Adipocyte (in vitro differentiated cells): ENCODE measurements around the gene TPM2.
A peak's percentile ranks its signal among the peaks of the same experiment; 100 is the strongest.

Experiments used
- DNase-seq: peaks from one replicate; pipeline ENCODE4 v3.0.0-alpha.2; 2015; ENCODE audit warnings: low read depth
- H3K27me3 ChIP-seq: replicated peaks from 2 replicates; pipeline ENCODE4 v1.7.0; 2013; ENCODE audit warnings: mild to moderate bottlenecking, low read length, moderate library complexity; ENCODE audit not compliant: control insufficient read depth, insufficient read depth
- H3K36me3 ChIP-seq: 2 replicates; pipeline ENCODE4 v1.7.0; 2013; ENCODE audit warnings: low read length, mild to moderate bottlenecking, moderate library complexity; ENCODE audit not compliant: control insufficient read depth, insufficient read depth, severe bottlenecking
- H3K4me1 ChIP-seq: 2 replicates; pipeline ENCODE4 v1.7.0; 2013; ENCODE audit warnings: mild to moderate bottlenecking, low read length, moderate library complexity; ENCODE audit not compliant: control insufficient read depth, insufficient read depth
- H3K4me3 ChIP-seq: 2 replicates; pipeline ENCODE4 v1.7.0; 2013; ENCODE audit warnings: mild to moderate bottlenecking, low read length, moderate library complexity
- H3K9ac ChIP-seq: 2 replicates; pipeline ENCODE4 v1.7.0; 2013; ENCODE audit warnings: mild to moderate bottlenecking, low read length, moderate library complexity
- H3K9me3 ChIP-seq: 2 replicates; pipeline ENCODE4 v1.7.0; 2013; ENCODE audit warnings: mild to moderate bottlenecking, low read length, moderate library complexity; ENCODE audit not compliant: control insufficient read depth

The TPM2 gene

GRCh38 chr9:35669331-35670145 is 20.2 kb downstream of the TPM2 start:
- H3K9ac ChIP-seq, result no peak overlapping the region
- H3K36me3 ChIP-seq, result no peaks in the 10 kb centered on the region
- peaks cover 7% of the 10 kb centered on the region for H3K4me1 ChIP-seq
- no peaks in the 10 kb centered on the region for H3K27me3 ChIP-seq
- no peak for DNase-seq
- no peak overlapping the region for H3K4me3 ChIP-seq
- no peaks in the 10 kb centered on the region for H3K9me3 ChIP-seq

- Histone ChIP-seq H3K4me3 (no peak overlapping the region), H3K9me3 (no peaks in the 10 kb centered on the region), H3K27me3 (no peaks in the 10 kb centered on the region), H3K9ac (no peak overlapping the region), H3K4me1 (peaks cover 7% of the 10 kb centered on the region), H3K36me3 (no peaks in the 10 kb centered on the region)
- DNase-seq, result no peak
These were observed 21.8 kb downstream of the TPM2 start for GRCh38 chr9:35667939-35668338.

- Histone ChIP-seq H3K36me3 (peaks cover 4% of the 10 kb centered on the region), H3K9ac (no peak overlapping the region), H3K27me3 (no peaks in the 10 kb centered on the region), H3K4me1 (peaks cover 11% of the 10 kb centered on the region), H3K4me3 (no peak overlapping the region), H3K9me3 (no peaks in the 10 kb centered on the region)
- DNase-seq, result no peak
These were observed 23.2 kb downstream of the TPM2 start for GRCh38 chr9:35666549-35666948.

GRCh38 chr9:35666045-35666444 is 23.7 kb downstream of the TPM2 start:
- peaks cover 9% of the 10 kb centered on the region for H3K36me3 ChIP-seq
- H3K4me3 ChIP-seq, result no peak overlapping the region
- no peak overlapping the region for H3K9ac ChIP-seq

GRCh38 chr9:35665471-35665818 is 24.3 kb downstream of the TPM2 start:
- DNase-seq, result no peak
- H3K27me3 ChIP-seq, result no peaks in the 10 kb centered on the region
- peak overlapping the region; percentile 86 for H3K4me3 ChIP-seq
- peak overlapping the region; percentile 85 for H3K9ac ChIP-seq
- H3K36me3 ChIP-seq, result peaks cover 15% of the 10 kb centered on the region
- no peaks in the 10 kb centered on the region for H3K9me3 ChIP-seq
- peaks cover 23% of the 10 kb centered on the region for H3K4me1 ChIP-seq

More at GRCh38 chr9:35666045-35666444, 23.7 kb downstream of the TPM2 start:
- H3K27me3 ChIP-seq, result no peaks in the 10 kb centered on the region
- H3K4me1 ChIP-seq, result peaks cover 17% of the 10 kb centered on the region
- H3K9me3 ChIP-seq, result no peaks in the 10 kb centered on the region
- DNase-seq, result no peak

- H3K36me3 ChIP-seq, result peaks cover 20% of the 10 kb centered on the region
These were observed 24.9 kb downstream of the TPM2 start, which contains the start of gene ARHGEF39 for GRCh38 chr9:35664531-35665470. TSS of gene ARHGEF39 (minus strand) at chr9:35665195. CDS start at chr9:35665169, 26 bp downstream.

GRCh38 chr9:35662437-35662836 is 27.3 kb downstream of the TPM2 start:
- Histone ChIP-seq H3K9me3 (no peaks in the 10 kb centered on the region), H3K9ac (no peak overlapping the region), H3K36me3 (peaks cover 20% of the 10 kb centered on the region), H3K4me1 (peaks cover 35% of the 10 kb centered on the region), H3K27me3 (no peaks in the 10 kb centered on the region), H3K4me3 (no peak overlapping the region)
- DNase-seq, result no peak

More at GRCh38 chr9:35664531-35665470, 24.9 kb downstream of the TPM2 start, which contains the start of gene ARHGEF39:
- Histone ChIP-seq H3K27me3 (no peaks in the 10 kb centered on the region), H3K4me1 (peaks cover 29% of the 10 kb centered on the region), H3K9ac (peak within 1 kb of the TSS; percentile 85), H3K4me3 (peak within 1 kb of the TSS; percentile 86), H3K9me3 (no peaks in the 10 kb centered on the region)
- peak; percentile 93 for DNase-seq

- H3K4me1 ChIP-seq, result peaks cover 40% of the 10 kb centered on the region
- no peaks in the 10 kb centered on the region for H3K9me3 ChIP-seq
- no peak overlapping the region for H3K4me3 ChIP-seq
- H3K36me3 ChIP-seq, result peaks cover 20% of the 10 kb centered on the region
- DNase-seq, result no peak
- H3K27me3 ChIP-seq, result no peaks in the 10 kb centered on the region
- peak overlapping the region; percentile 99 for H3K9ac ChIP-seq
These were observed 27.9 kb downstream of the TPM2 start for GRCh38 chr9:35661756-35662350.

GRCh38 chr9:35660966-35661415 is 28.7 kb downstream of the TPM2 start:
- peaks cover 20% of the 10 kb centered on the region for H3K36me3 ChIP-seq
- H3K27me3 ChIP-seq, result no peaks in the 10 kb centered on the region
- H3K4me3 ChIP-seq, result no peak overlapping the region
- peak overlapping the region; percentile 99 for H3K9ac ChIP-seq
- H3K4me1 ChIP-seq, result peaks cover 40% of the 10 kb centered on the region
- DNase-seq, result peak; percentile 61
- no peaks in the 10 kb centered on the region for H3K9me3 ChIP-seq

- Histone ChIP-seq H3K9me3 (no peaks in the 10 kb centered on the region), H3K9ac (peak overlapping the region; percentile 99), H3K27me3 (no peaks in the 10 kb centered on the region), H3K4me3 (peak overlapping the region; percentile 91), H3K4me1 (peaks cover 33% of the 10 kb centered on the region), H3K36me3 (peaks cover 20% of the 10 kb centered on the region)
- DNase-seq, result peak; percentile 56
These were observed 30.4 kb downstream of the TPM2 start for GRCh38 chr9:35659340-35659739.

- no peaks in the 10 kb centered on the region for H3K9me3 ChIP-seq
- DNase-seq, result peak; percentile 54
- peaks cover 33% of the 10 kb centered on the region for H3K4me1 ChIP-seq
- H3K9ac ChIP-seq, result peak overlapping the region; percentile 99
- peak overlapping the region; percentile 91 for H3K4me3 ChIP-seq
- no peaks in the 10 kb centered on the region for H3K27me3 ChIP-seq
- H3K36me3 ChIP-seq, result peaks cover 20% of the 10 kb centered on the region
These were observed 30.8 kb downstream of the TPM2 start for GRCh38 chr9:35658968-35659220.
